SK-N-SH (cell line): ENCODE data around the gene ERC1. TPM values are rescaled to one million over a fixed set of nuclear protein-coding genes. Genes with fewer than 3 reads are reported as not detected.

Source experiments
- CTCF ChIA-PET: fragments of 300-600, 350-600 bp; formaldehyde crosslinking; extraction: SDS; loops from one replicate; lab custom pipeline; 2021; lab: Yijun Ruan, JAX
- POLR2A ChIA-PET: fragments of 350-600 bp; sonication (Branson Sonifier 250); formaldehyde crosslinking; extraction: SDS; loops from one replicate; lab custom pipeline; 2020; ENCODE audit warnings: antibody characterized with exemption, inconsistent platforms; lab: Yijun Ruan, JAX
- DNase-seq: peaks from one replicate; pipeline ENCODE4 v3.0.0; 2012
- H2AFZ ChIP-seq: fragments of 200-600 bp; sonication (generic); 2 replicates; pipeline ENCODE4 v1.8.1; 2016; ENCODE audit warnings: antibody characterized with exemption, mild to moderate bottlenecking, low read depth
- H3F3A ChIP-seq: fragments of 200-600 bp; sonication (generic); replicated peaks from 2 replicates; pipeline ENCODE3; 2016; ENCODE audit warnings: antibody characterized with exemption, mild to moderate bottlenecking; ENCODE audit not compliant: insufficient read depth
- H3K27ac ChIP-seq, 2 experiments: fragments of 200-500 bp in 1 of 2; fragments of 200-600 bp in 1 of 2; sonication (Bioruptor generic) in 1 of 2; sonication (generic), shearing (Covaris generic) in 1 of 2; 2 replicates each; pipeline versions ENCODE4 v1.5.1 to v1.6.1; 2014 to 2016; ENCODE audit warnings: low read depth in 2 of 2, inconsistent platforms in 1 of 2, low read length in 1 of 2, mild to moderate bottlenecking in 1 of 2, mixed read lengths in 1 of 2
- H3K27me3 ChIP-seq: fragments of 200-600 bp; sonication (generic), shearing (Covaris generic); 2 replicates; pipeline ENCODE4 v1.6.1; 2016; ENCODE audit warnings: mixed run types; ENCODE audit not compliant: insufficient read depth
- H3K36me3 ChIP-seq, 2 experiments: fragments of 200-500 bp in 1 of 2; fragments of 200-600 bp in 1 of 2; sonication (Bioruptor generic) in 1 of 2; sonication (generic) in 1 of 2; replicated peaks in 1 of 2; 2 replicates each; pipeline versions ENCODE3 to v1.5.1; 2014 to 2016; ENCODE audit warnings: low read length in 1 of 2, mild to moderate bottlenecking in 1 of 2; ENCODE audit not compliant: insufficient read depth in 2 of 2, control insufficient read depth in 1 of 2
- H3K4me1 ChIP-seq, 2 experiments: fragments of 200-500 bp in 1 of 2; fragments of 200-600 bp in 1 of 2; sonication (Bioruptor generic) in 1 of 2; sonication (generic), shearing (Covaris generic) in 1 of 2; 2 replicates each; pipeline versions ENCODE4 v1.5.1 to v1.6.1; 2014 to 2016; ENCODE audit warnings: low read depth in 1 of 2, low read length in 1 of 2, mixed run types in 1 of 2; ENCODE audit not compliant: insufficient read depth in 2 of 2, control insufficient read depth in 1 of 2
- H3K4me2 ChIP-seq: fragments of 200-600 bp; sonication (generic), shearing (Covaris generic); 2 replicates; pipeline ENCODE4 v1.6.1; 2017; ENCODE audit warnings: mixed run types
- H3K4me3 ChIP-seq, 2 experiments: fragments of 200-500 bp in 1 of 2; fragments of 200-600 bp in 1 of 2; sonication (Bioruptor generic) in 1 of 2; sonication (generic), shearing (Covaris generic) in 1 of 2; 2 replicates each; pipeline versions ENCODE4 v1.5.1 to v1.8.1; 2014 to 2016; ENCODE audit warnings: low read depth in 2 of 2, inconsistent platforms in 1 of 2, low read length in 1 of 2, mild to moderate bottlenecking in 1 of 2, mixed read lengths in 1 of 2, moderate library complexity in 1 of 2
- H3K79me2 ChIP-seq: fragments of 200-600 bp; sonication (generic); 2 replicates; pipeline ENCODE4 v1.8.1; 2017; ENCODE audit warnings: mild to moderate bottlenecking; ENCODE audit not compliant: insufficient read depth
- H3K9ac ChIP-seq: fragments of 200-600 bp; sonication (generic); 2 replicates; pipeline ENCODE4 v1.6.1; 2017; ENCODE audit warnings: mixed run types
- H3K9me2 ChIP-seq: fragments of 200-600 bp; sonication (generic); 2 replicates; pipeline ENCODE4 v1.6.1; 2017; ENCODE audit warnings: mixed run types
- H3K9me3 ChIP-seq: fragments of 200-600 bp; sonication (generic); 2 replicates; pipeline ENCODE4 v1.6.1; 2017; ENCODE audit warnings: mixed run types, mild to moderate bottlenecking, moderate library complexity
- H4K20me1 ChIP-seq: fragments of 200-600 bp; sonication (generic); 2 replicates; pipeline ENCODE4 v1.6.1; 2017; ENCODE audit warnings: mild to moderate bottlenecking, mixed run types; ENCODE audit not compliant: insufficient read depth
- CHD2 ChIP-seq: fragments of 150-350 bp; IDR thresholded peaks from 2 replicates; pipeline ENCODE4 v1.6.1; 2018; ENCODE audit warnings: low read length; ENCODE audit not compliant: partially characterized antibody
- CTCF ChIP-seq: fragments of 200-600 bp; sonication (generic); IDR thresholded peaks from 2 replicates; pipeline ENCODE4 v1.6.1; 2017; ENCODE audit warnings: antibody characterized with exemption, mild to moderate bottlenecking, moderate library complexity
- ELF1 ChIP-seq: IDR thresholded peaks from 2 replicates; pipeline ENCODE4 v1.4.0; 2012
- EP300 ChIP-seq, 2 experiments: IDR thresholded peaks; 2 replicates each; pipeline versions ENCODE4 v1.4.0 to v1.6.1; 2012; ENCODE audit warnings: borderline replicate concordance in 1 of 2, low read depth in 1 of 2, low read length in 1 of 2
- FOSL2 ChIP-seq: IDR thresholded peaks from 2 replicates; pipeline ENCODE4 v1.4.0; 2012; ENCODE audit warnings: low read depth, mild to moderate bottlenecking, moderate library complexity, borderline replicate concordance
- FOXM1 ChIP-seq: IDR thresholded peaks from 2 replicates; pipeline ENCODE4 v1.4.0; 2012; ENCODE audit warnings: low read depth, mild to moderate bottlenecking
- GABPA ChIP-seq: IDR thresholded peaks from 2 replicates; pipeline ENCODE4 v1.4.0; 2012; ENCODE audit warnings: low read depth, mild to moderate bottlenecking
- GATA2 ChIP-seq: sonication (generic); formaldehyde crosslinking; IDR thresholded peaks from 2 replicates; pipeline ENCODE4 v1.5.0; 2020; ENCODE audit warnings: mild to moderate bottlenecking, missing genetic modification reagents
- JUND ChIP-seq: IDR thresholded peaks from 2 replicates; pipeline ENCODE4 v1.4.0; 2012
- NFIC ChIP-seq: IDR thresholded peaks from 2 replicates; pipeline ENCODE4 v1.4.0; 2012; ENCODE audit warnings: borderline replicate concordance
- RAD21 ChIP-seq: IDR thresholded peaks from 2 replicates; pipeline ENCODE4 v1.6.1; 2012; ENCODE audit warnings: mild to moderate bottlenecking, low read length
- RXRA ChIP-seq: IDR thresholded peaks from 2 replicates; pipeline ENCODE4 v1.4.0; 2012; ENCODE audit warnings: low read depth, mild to moderate bottlenecking, borderline replicate concordance
- SIN3A ChIP-seq: IDR thresholded peaks from 2 replicates; pipeline ENCODE4 v1.6.1; 2012; ENCODE audit warnings: low read depth, mild to moderate bottlenecking, low read length, moderate library complexity, borderline replicate concordance
- SMC3 ChIP-seq: IDR thresholded peaks from 2 replicates; pipeline ENCODE4 v1.6.1; 2012; ENCODE audit warnings: low read depth, low read length, improper control_type of control experiment
- TAF1 ChIP-seq: IDR thresholded peaks from 2 replicates; pipeline ENCODE4 v1.6.1; 2012; ENCODE audit warnings: low read depth, mild to moderate bottlenecking, low read length, moderate library complexity, borderline replicate concordance
- TCF12 ChIP-seq: IDR thresholded peaks from 2 replicates; pipeline ENCODE4 v1.4.0; 2012
- TEAD4 ChIP-seq: IDR thresholded peaks from 2 replicates; pipeline ENCODE4 v1.4.0; 2012; ENCODE audit warnings: mild to moderate bottlenecking, borderline replicate concordance; ENCODE audit not compliant: insufficient read depth
- USF2 ChIP-seq: fragments of 150-350 bp; IDR thresholded peaks from 2 replicates; pipeline ENCODE4 v1.6.1; 2017; ENCODE audit warnings: antibody characterized with exemption, low read length, low read depth, borderline replicate concordance
- YY1 ChIP-seq: IDR thresholded peaks from 2 replicates; pipeline ENCODE4 v1.4.0; 2012; ENCODE audit warnings: low read depth, mild to moderate bottlenecking
- WGBS: methylation state at CpG from one replicate; pipeline ENCODE4 v1.1.6; 2017; ENCODE audit warnings: low lambda C conversion rate; 5-methylcytosine and 5-hydroxymethylcytosine counted together
- polyA plus RNA-seq, 3 experiments: library from polyadenylated mRNA; depleted of rRNA; stranded (reverse); fragments of >200 nt; gene quantifications; 2 replicates each; pipeline ENCODE4 v1.2.3, GENCODE V29; 2012
- TF ChIP-seq, protein P1 (sequence below): IDR thresholded peaks from 2 replicates; pipeline ENCODE4 v1.4.0; 2012; ENCODE audit warnings: low read depth
- TF ChIP-seq, protein P2 (sequence below): IDR thresholded peaks from 2 replicates; pipeline ENCODE4 v1.4.0; 2012; ENCODE audit warnings: low read depth, borderline replicate concordance

The ERC1 gene
- polyA plus RNA-seq, 1 of the 3 experiments (the other 2 are of a cell fraction), result 7.5 TPM

GRCh38 chr12:1443421-1444141, 452.6 kb downstream of the ERC1 start:
- no peaks in the 10 kb centered on the region for H4K20me1 ChIP-seq
- ChIA-PET CTCF (interaction anchor here (0.6 to 0.7 kb wide), 2 partner anchors 32 to 1999 kb away, joined by 3 read pairs; no protein-coding TSS in a partner anchor), POLR2A (no interaction called here)
- H3K27ac ChIP-seq, result peak overlapping the region in 1 of 2 experiments; percentile 76; a peak in 2 of 4 replicates
- peak overlapping the region; percentile 38; the same call in 1 of the 2 replicates for H3K9ac ChIP-seq
- no peak for DNase-seq
- no peaks in the 10 kb centered on the region for H3K9me3 ChIP-seq
- peaks cover 26% of the 10 kb centered on the region for H3F3A ChIP-seq
- H3K4me2 ChIP-seq, result peak overlapping the region; percentile 64
- H3K36me3 ChIP-seq, result peaks cover 0 to 13% of the 10 kb centered on the region in 2 experiments
- 0 out of 2 replicates have a peak overlapping the region, but pooled peaks have one; percentile 7 for H2AFZ ChIP-seq
- TF ChIP-seq CTCF (no peak), NFIC (peak; percentile 73), FOXM1 (0 out of 2 replicates have a peak, but pooled peaks have one; percentile 2), EP300 (IDR thresholded peaks at IDR 0.05; ENCODE audit: borderline replicate concordance in 1 of 2, low read depth in 1 of 2, low read length in 1 of 2) (peak in 1 of 2 experiments; percentile 38; a peak in 1 of 4 replicates), FOSL2 (peak; percentile 42; the same call in 1 of the 2 replicates), TAF1 (no peak), JUND (0 out of 2 replicates have a peak, but pooled peaks have one; percentile 3), YY1 (no peak)
- TF ChIP-seq, protein P1, sequence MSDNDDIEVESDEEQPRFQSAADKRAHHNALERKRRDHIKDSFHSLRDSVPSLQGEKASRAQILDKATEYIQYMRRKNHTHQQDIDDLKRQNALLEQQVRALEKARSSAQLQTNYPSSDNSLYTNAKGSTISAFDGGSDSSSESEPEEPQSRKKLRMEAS, result no peak; the same call in 1 of the 2 replicates
- TF ChIP-seq, protein P2, sequence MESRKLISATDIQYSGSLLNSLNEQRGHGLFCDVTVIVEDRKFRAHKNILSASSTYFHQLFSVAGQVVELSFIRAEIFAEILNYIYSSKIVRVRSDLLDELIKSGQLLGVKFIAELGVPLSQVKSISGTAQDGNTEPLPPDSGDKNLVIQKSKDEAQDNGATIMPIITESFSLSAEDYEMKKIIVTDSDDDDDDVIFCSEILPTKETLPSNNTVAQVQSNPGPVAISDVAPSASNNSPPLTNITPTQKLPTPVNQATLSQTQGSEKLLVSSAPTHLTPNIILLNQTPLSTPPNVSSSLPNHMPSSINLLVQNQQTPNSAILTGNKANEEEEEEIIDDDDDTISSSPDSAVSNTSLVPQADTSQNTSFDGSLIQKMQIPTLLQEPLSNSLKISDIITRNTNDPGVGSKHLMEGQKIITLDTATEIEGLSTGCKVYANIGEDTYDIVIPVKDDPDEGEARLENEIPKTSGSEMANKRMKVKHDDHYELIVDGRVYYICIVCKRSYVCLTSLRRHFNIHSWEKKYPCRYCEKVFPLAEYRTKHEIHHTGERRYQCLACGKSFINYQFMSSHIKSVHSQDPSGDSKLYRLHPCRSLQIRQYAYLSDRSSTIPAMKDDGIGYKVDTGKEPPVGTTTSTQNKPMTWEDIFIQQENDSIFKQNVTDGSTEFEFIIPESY, result no peak
- no peaks in the 10 kb centered on the region for H3K9me2 ChIP-seq
- 44% methylated on average over 5 of the region's 8 CpGs for WGBS
- H3K4me1 ChIP-seq, result peaks cover 4 to 10% of the 10 kb centered on the region in 2 experiments; a peak in 3 of 4 replicates
- no peak overlapping the region; a peak in 1 of 4 replicates for H3K4me3 ChIP-seq
- H3K79me2 ChIP-seq, result no peaks in the 10 kb centered on the region; the same call in 1 of the 2 replicates
- H3K27me3 ChIP-seq, result no peaks in the 10 kb centered on the region

DNA sequence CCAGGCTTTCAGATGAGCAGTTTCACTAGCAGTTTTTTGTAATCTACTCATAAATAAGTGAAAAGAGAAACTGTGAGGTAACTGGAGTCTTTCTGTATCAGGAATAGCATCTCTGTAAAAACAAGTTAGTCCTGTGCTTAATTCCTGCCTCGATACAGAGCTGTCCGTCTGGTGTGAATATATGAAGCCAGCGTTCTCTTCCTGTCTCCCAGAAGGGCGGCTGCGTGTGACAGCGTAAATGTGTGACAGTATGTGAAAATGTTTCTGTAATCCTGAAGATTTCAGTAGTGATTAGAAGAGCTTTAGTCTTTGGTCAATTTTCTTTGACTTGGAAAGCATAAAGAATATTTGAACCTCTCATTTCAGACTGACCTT, 453.1 kb downstream of the ERC1 start:
- Histone ChIP-seq H3K4me2 (peak overlapping the region; percentile 64), H3K9me3 (no peaks in the 10 kb centered on the region), H3K4me3 (peak overlapping the region in 1 of 2 experiments; percentile 33; a peak in 1 of 4 replicates), H3K36me3 (peaks cover 0 to 18% of the 10 kb centered on the region in 2 experiments), H3K4me1 (peaks cover 4 to 10% of the 10 kb centered on the region in 2 experiments; a peak in 3 of 4 replicates), H3F3A (peaks cover 26% of the 10 kb centered on the region), H3K79me2 (no peaks in the 10 kb centered on the region; the same call in 1 of the 2 replicates), H3K9me2 (no peaks in the 10 kb centered on the region), H3K27ac (peak overlapping the region in 1 of 2 experiments; percentile 76; a peak in 2 of 4 replicates), H4K20me1 (no peaks in the 10 kb centered on the region), H2AFZ (0 out of 2 replicates have a peak overlapping the region, but pooled peaks have one; percentile 7), H3K9ac (peak overlapping the region; percentile 38; the same call in 1 of the 2 replicates), H3K27me3 (no peaks in the 10 kb centered on the region)
- ChIA-PET POLR2A (no interaction called here), CTCF (interaction anchor here (1.1 kb wide), 2 partner anchors 11 to 326 kb away, joined by 3 to 5 read pairs; no protein-coding TSS in a partner anchor)
- 83% methylated on average over 6 of the region's 6 CpGs for WGBS
- no peak for DNase-seq
- no peak for TF ChIP-seq NFIC
- TF ChIP-seq ELF1, result no peak
- no peak for TF ChIP-seq SMC3
- TF ChIP-seq CHD2, result no peak
- no peak for TF ChIP-seq GATA2 (CRISPR knock-in tag)
- TF ChIP-seq EP300 (IDR thresholded peaks at IDR 0.05; ENCODE audit: borderline replicate concordance in 1 of 2, low read depth in 1 of 2, low read length in 1 of 2), result no peak
- TF ChIP-seq USF2, result no peak
- no peak for TF ChIP-seq SIN3A
- no peak for TF ChIP-seq TCF12
- no peak for TF ChIP-seq FOSL2
- TF ChIP-seq TEAD4, result no peak
- no peak for TF ChIP-seq RAD21
- TF ChIP-seq GABPA, result no peak
- TF ChIP-seq RXRA, result no peak
- no peak for TF ChIP-seq TAF1
